OCI-LY7 (cell line): ENCODE results near the gene STXBP6. TPM values are rescaled to one million over a fixed set of nuclear protein-coding genes. Genes with fewer than 3 reads are reported as not detected.

Experiments
- BruUV-seq: library from RNA; stranded (reverse); fragments of 400-500 nt; replicated peaks from 2 replicates; lab custom pipeline; 2021; lab: Mats Ljungman, UMichigan
- CTCF ChIA-PET: fragments of 300-600 bp; sonication (Branson Sonifier 250); formaldehyde crosslinking; loops from one replicate; lab custom pipeline; 2022; ENCODE audit warnings: antibody characterized with exemption; ENCODE audit not compliant: unreplicated experiment; lab: Charles Lee
- POLR2A ChIA-PET: fragments of 300-600 bp; sonication (Branson Sonifier 250); formaldehyde crosslinking; loops from one replicate; lab custom pipeline; 2022; ENCODE audit warnings: antibody characterized with exemption; lab: Charles Lee
- DNase-seq: peaks from one replicate; pipeline ENCODE4 v3.0.0-alpha.2; 2015; ENCODE audit warnings: low spot score
- H2AFZ ChIP-seq: fragments of 200-600 bp; sonication (generic), shearing (Covaris generic); 2 replicates; pipeline ENCODE4 v1.6.1; 2014; ENCODE audit warnings: mild to moderate bottlenecking, antibody characterized with exemption, low read length, moderate library complexity
- H3K27ac ChIP-seq: fragments of 200-600 bp; sonication (generic); 2 replicates; pipeline ENCODE4 v1.5.1; 2014; ENCODE audit warnings: mixed run types, low read depth, mild to moderate bottlenecking, moderate library complexity, low read length, inconsistent platforms; ENCODE audit not compliant: poor library complexity, severe bottlenecking
- H3K36me3 ChIP-seq: fragments of 200-600 bp; sonication (generic); 2 replicates; pipeline ENCODE4 v1.6.1; 2014; ENCODE audit warnings: mild to moderate bottlenecking, antibody characterized with exemption, low read length, moderate library complexity, mixed read lengths; ENCODE audit not compliant: insufficient read depth
- H3K4me1 ChIP-seq: fragments of 200-600 bp; sonication (generic); 2 replicates; pipeline ENCODE4 v1.5.1; 2014; ENCODE audit warnings: mild to moderate bottlenecking, low read length; ENCODE audit not compliant: insufficient read depth, poor library complexity, severe bottlenecking
- H3K4me2 ChIP-seq: fragments of 200-600 bp; sonication (generic); 2 replicates; pipeline ENCODE4 v1.6.1; 2014; ENCODE audit warnings: mild to moderate bottlenecking, low read length
- H3K4me3 ChIP-seq: fragments of 200-600 bp; sonication (generic); 2 replicates; pipeline ENCODE4 v1.5.1; 2014; ENCODE audit warnings: mild to moderate bottlenecking, low read depth, low read length; ENCODE audit not compliant: poor library complexity, severe bottlenecking
- H3K79me2 ChIP-seq: fragments of 200-600 bp; sonication (generic); 2 replicates; pipeline ENCODE4 v1.6.1; 2016; ENCODE audit warnings: low read depth, mild to moderate bottlenecking, low read length, moderate library complexity, mixed read lengths; ENCODE audit not compliant: insufficient read depth
- H3K9me2 ChIP-seq: fragments of 200-600 bp; sonication (generic); 2 replicates; pipeline ENCODE4 v1.6.1; 2016; ENCODE audit warnings: mild to moderate bottlenecking, low read length, mixed read lengths; ENCODE audit not compliant: insufficient read depth
- H3K9me3 ChIP-seq: fragments of 200-600 bp; sonication (generic); 2 replicates; pipeline ENCODE4 v1.6.1; 2014; ENCODE audit warnings: mild to moderate bottlenecking, mixed run types, low read length, mixed read lengths
- H4K20me1 ChIP-seq: fragments of 200-600 bp; sonication (generic); 2 replicates; pipeline ENCODE4 v1.6.1; 2014; ENCODE audit warnings: mild to moderate bottlenecking, antibody characterized with exemption, low read length, moderate library complexity, mixed read lengths; ENCODE audit not compliant: insufficient read depth
- EZH2phosphoT487 ChIP-seq: fragments of 200-600 bp; sonication (generic); IDR thresholded peaks from 2 replicates; pipeline ENCODE4 v1.6.1; 2018; ENCODE audit warnings: low read depth, borderline replicate concordance, mild to moderate bottlenecking, mixed run types, antibody characterized with exemption, low read length, moderate library complexity, mixed read lengths
- intact Hi-C: fragments of 100-400 bp; cut with micrococcal nuclease; formaldehyde crosslinking; loops from one replicate; pipeline ENCODE4 v1.10.0; 2022; ENCODE audit not compliant: unreplicated experiment
- total RNA-seq, 2 experiments: library from RNA; depleted of rRNA in 1 of 2; stranded (reverse); fragments of >200 nt in 1 of 2; shearing (Covaris generic) in 1 of 2; gene quantifications; 2 replicates each; pipeline ENCODE4 v1.2.3, GENCODE V29; 2014 to 2022
- TF ChIP-seq, protein P1 (sequence below): fragments of 200-600 bp; sonication (generic); conservative IDR thresholded peaks from 2 replicates; pipeline ENCODE4 v1.5.1; 2014; ENCODE audit warnings: mild to moderate bottlenecking, antibody characterized with exemption, low read length, moderate library complexity, mixed read lengths

Gene STXBP6
- total RNA-seq, 2 experiments from 2014 or later, result 0.48 TPM; not detected in 1

DNA sequence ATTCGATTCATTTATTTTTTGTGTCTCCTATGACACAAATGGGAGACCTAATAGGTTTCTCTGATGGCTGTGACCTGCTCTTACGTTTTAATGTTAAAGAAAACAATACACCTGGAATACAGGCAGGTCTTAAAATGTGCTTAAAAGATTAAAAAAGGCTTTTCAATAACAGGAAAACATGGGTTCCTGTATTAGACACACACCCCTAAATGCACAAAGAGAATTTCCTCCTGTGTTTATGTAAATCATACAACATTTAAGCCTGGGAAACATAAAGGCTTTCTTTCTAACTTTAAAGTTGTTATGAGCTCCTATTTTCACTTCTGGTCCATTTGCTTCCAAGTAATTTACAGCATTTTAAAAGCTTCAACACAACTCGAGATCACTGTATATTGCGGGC is 191.3 kb downstream of the STXBP6 start:
- H3K9me2 ChIP-seq, result no peaks in the 10 kb centered on the region
- no peak overlapping the region for H3K27ac ChIP-seq
- H2AFZ ChIP-seq, result no peak overlapping the region
- no peak overlapping the region for H3K4me2 ChIP-seq
- BruUV-seq, result no TSS peak
- ChIA-PET POLR2A (interaction anchor here (0.6 to 1.5 kb wide), 2 partner anchors 22 to 1004 kb away, joined by 3 read pairs; no protein-coding TSS in a partner anchor), CTCF (no interaction called here)
- H3K9me3 ChIP-seq, result no peaks in the 10 kb centered on the region
- H3K4me1 ChIP-seq, result no peaks in the 10 kb centered on the region
- TF ChIP-seq EZH2phosphoT487, result no peak
- TF ChIP-seq, protein P1, sequence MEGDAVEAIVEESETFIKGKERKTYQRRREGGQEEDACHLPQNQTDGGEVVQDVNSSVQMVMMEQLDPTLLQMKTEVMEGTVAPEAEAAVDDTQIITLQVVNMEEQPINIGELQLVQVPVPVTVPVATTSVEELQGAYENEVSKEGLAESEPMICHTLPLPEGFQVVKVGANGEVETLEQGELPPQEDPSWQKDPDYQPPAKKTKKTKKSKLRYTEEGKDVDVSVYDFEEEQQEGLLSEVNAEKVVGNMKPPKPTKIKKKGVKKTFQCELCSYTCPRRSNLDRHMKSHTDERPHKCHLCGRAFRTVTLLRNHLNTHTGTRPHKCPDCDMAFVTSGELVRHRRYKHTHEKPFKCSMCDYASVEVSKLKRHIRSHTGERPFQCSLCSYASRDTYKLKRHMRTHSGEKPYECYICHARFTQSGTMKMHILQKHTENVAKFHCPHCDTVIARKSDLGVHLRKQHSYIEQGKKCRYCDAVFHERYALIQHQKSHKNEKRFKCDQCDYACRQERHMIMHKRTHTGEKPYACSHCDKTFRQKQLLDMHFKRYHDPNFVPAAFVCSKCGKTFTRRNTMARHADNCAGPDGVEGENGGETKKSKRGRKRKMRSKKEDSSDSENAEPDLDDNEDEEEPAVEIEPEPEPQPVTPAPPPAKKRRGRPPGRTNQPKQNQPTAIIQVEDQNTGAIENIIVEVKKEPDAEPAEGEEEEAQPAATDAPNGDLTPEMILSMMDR, result no peak
- no peak overlapping the region for H3K4me3 ChIP-seq
- no peaks in the 10 kb centered on the region for H3K36me3 ChIP-seq
- H3K79me2 ChIP-seq, result no peaks in the 10 kb centered on the region
- intact Hi-C loops, result no loop called here
- no peaks in the 10 kb centered on the region for H4K20me1 ChIP-seq
- DNase-seq, result no peak

DNA sequence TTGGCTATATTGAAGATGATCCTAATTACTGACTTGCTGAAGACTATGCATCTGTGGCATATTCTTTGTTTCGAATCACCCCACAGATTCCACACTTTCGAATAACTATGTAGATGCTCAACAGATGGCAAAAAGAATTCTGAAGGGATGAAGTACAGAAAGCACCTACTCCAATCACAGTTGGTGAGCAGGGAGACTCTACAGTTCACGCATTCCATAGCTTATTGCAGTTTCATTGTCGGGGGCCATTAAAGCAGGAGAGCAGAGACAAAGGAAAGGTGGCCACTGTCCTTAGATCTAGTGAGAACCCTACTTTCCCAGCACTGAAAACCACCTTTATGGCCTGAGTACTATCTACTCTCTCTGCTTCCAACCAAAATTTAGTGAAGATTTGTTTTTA is 191.9 kb downstream of the STXBP6 start:
- Histone ChIP-seq H3K36me3 (no peaks in the 10 kb centered on the region), H3K4me2 (no peak overlapping the region), H4K20me1 (no peaks in the 10 kb centered on the region), H3K4me1 (no peaks in the 10 kb centered on the region), H3K9me2 (no peaks in the 10 kb centered on the region), H3K79me2 (no peaks in the 10 kb centered on the region), H2AFZ (no peak overlapping the region), H3K9me3 (no peaks in the 10 kb centered on the region), H3K4me3 (no peak overlapping the region), H3K27ac (no peak overlapping the region)
- no peak for DNase-seq
- no TSS peak for BruUV-seq
- ChIA-PET CTCF (no interaction called here), POLR2A (interaction anchor here (0.6 kb wide), 1 partner anchor 10 kb away, joined by 3 read pairs; no protein-coding TSS in a partner anchor)
- intact Hi-C loops, result no loop called here
- TF ChIP-seq, protein P1, result no peak
- TF ChIP-seq EZH2phosphoT487, result no peak

DNA sequence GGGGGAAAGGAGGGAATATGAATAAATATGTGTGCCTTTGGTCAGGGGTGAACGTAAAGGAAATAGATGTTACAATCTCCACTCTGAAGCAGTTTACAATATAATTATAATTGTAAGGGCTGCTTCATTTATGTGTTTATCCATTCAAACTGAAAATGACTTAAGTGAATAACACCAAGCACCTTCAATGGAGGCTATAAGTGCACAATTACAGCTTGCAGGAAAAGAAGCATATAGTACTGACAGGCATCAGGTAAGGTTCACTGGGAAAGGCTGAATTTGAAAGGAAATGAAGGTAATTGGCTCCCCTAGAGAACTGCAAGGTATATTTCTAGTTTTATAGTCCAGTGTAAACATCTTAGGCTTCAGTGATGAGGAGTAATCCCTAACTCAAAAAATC is 192.7 kb downstream of the STXBP6 start:
- no peaks in the 10 kb centered on the region for H3K79me2 ChIP-seq
- BruUV-seq, result no TSS peak
- no peaks in the 10 kb centered on the region for H3K9me2 ChIP-seq
- POLR2A ChIA-PET, result no interaction called here
- H2AFZ ChIP-seq, result no peak overlapping the region
- no peaks in the 10 kb centered on the region for H3K9me3 ChIP-seq
- TF ChIP-seq, protein P1, result no peak
- H3K4me2 ChIP-seq, result no peak overlapping the region
- DNase-seq, result no peak
- H3K4me3 ChIP-seq, result no peak overlapping the region
- no peaks in the 10 kb centered on the region for H4K20me1 ChIP-seq
- H3K27ac ChIP-seq, result no peak overlapping the region
- intact Hi-C loops, result no loop called here
- CTCF ChIA-PET, result no interaction called here
- H3K4me1 ChIP-seq, result no peaks in the 10 kb centered on the region
- no peaks in the 10 kb centered on the region for H3K36me3 ChIP-seq
